Tibial nerve (tissue), 4 donors: ENCODE data around the gene KCNQ1. TPM values are rescaled to one million over a fixed set of nuclear protein-coding genes. Genes with fewer than 3 reads are reported as not detected.

ENCODE experiments used
- DNase-seq, 2 donors: peaks; one replicate each; pipeline ENCODE4 v3.0.0-alpha.2; 2019; ENCODE audit warnings: low spot score in 2 of 2
- H3K27ac ChIP-seq, 4 donors: fragments of 200-600 bp; sonication (generic) in 3 of 4; one replicate each; pipeline ENCODE4 v1.5.1; 2017 to 2019; ENCODE audit warnings: mild to moderate bottlenecking in 1 of 4
- H3K27me3 ChIP-seq, 2 donors: fragments of 200-600 bp; sonication (generic) in 1 of 2; one replicate each; pipeline versions ENCODE4 v1.5.1 to v1.6.0; 2017 to 2019
- H3K36me3 ChIP-seq, 3 donors: fragments of 200-600 bp; sonication (generic); one replicate each; pipeline ENCODE4 v1.5.1; 2018 to 2019
- H3K4me1 ChIP-seq, 4 donors: fragments of 200-600 bp; sonication (generic) in 3 of 4; one replicate each; pipeline ENCODE4 v1.5.1; 2017 to 2019
- H3K4me3 ChIP-seq, 4 donors: fragments of 200-600 bp; sonication (generic) in 3 of 4; one replicate each; pipeline ENCODE4 v1.5.1; 2017 to 2019; ENCODE audit warnings: mild to moderate bottlenecking in 1 of 4, moderate library complexity in 1 of 4
- H3K9me3 ChIP-seq, 4 donors: fragments of 200-600 bp; sonication (generic) in 3 of 4; one replicate each; pipeline ENCODE4 v1.5.1; 2017 to 2019
- EP300 ChIP-seq, 2 donors: sonication (generic); formaldehyde crosslinking; IDR thresholded peaks; one replicate each; pipeline ENCODE4 v1.6.1; 2017; ENCODE audit warnings: antibody characterized with exemption in 2 of 2, mild to moderate bottlenecking in 1 of 2
- POLR2A ChIP-seq, 2 donors: fragments of 450-650 bp; IDR thresholded peaks; one replicate each; pipeline ENCODE4 v1.6.1; 2017; ENCODE audit warnings: antibody characterized with exemption in 2 of 2, mild to moderate bottlenecking in 2 of 2, moderate library complexity in 2 of 2
- WGBS, 2 donors: methylation state at CpG; one replicate each; pipeline ENCODE4 v1.1.5; 2018; 5-methylcytosine and 5-hydroxymethylcytosine counted together
- total RNA-seq, 4 donors: library from RNA; depleted of rRNA; stranded (reverse); fragments of >200 nt; gene quantifications; one replicate each; pipeline ENCODE4 v1.1.0, GENCODE V29; 2016
- TF ChIP-seq, protein P1 (sequence below), 5 experiments: fragments of 200-600 bp in 3 of 5; fragments of 450-650 bp in 2 of 5; sonication (generic) in 3 of 5; IDR thresholded peaks; one replicate each; pipeline ENCODE4 v1.5.1; 2016 to 2019; ENCODE audit warnings: antibody characterized with exemption in 5 of 5, mild to moderate bottlenecking in 3 of 5, moderate library complexity in 2 of 5

KCNQ1 gene
- total RNA-seq, 4 donors from 2014 or later: 3.5 to 11.4 (median 7.5) TPM

DNA sequence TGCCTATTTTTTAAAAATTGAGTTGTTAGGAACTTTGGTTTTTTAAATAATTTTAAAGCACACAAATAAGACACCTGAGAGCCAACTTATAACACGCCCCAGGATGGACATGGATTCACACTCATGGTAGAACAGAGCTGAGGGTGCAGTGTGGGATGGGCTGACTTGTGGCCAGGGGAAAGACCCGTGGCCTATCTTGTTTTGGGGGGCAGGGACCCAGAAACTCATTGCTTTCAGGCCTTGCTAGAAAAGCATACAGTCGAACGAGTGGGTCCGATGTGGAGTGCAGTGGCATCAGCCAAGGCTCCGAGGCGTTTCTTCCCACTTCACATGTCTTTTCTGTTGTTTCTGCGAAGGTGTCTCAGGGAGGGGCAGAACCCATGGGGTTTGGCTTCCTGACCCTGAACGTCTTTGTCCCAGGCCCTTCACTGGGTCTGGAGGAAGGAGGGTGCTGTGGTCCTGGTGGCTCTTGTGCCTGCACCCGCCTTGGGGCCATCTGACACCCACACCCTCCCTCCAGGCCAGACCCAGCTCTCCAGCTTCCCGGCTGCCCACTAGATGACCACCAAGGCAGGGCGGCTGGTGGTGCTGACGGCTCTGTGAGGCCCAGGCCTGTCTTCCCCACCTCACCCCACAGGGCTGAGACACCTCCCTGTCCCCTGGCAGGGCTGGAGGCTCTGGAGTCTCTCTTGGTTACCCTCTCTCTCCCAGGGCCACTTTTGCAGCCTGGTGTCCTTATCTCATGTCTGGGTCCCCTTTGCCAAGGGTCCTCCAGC is 120.8 kb downstream of the KCNQ1 start:
- peaks cover 0 to 17% (median 7%) of the 10 kb centered on the region in 4 donors for H3K4me1 ChIP-seq
- DNase-seq: peak in 1 of 2 donors; percentile 8

GRCh38 chr11:2566223-2567025 is 121.6 kb downstream of the KCNQ1 start:
- 87 to 91% methylated on average over 8 to 16 of the region's 16 CpGs for WGBS, 2 donors
- no peaks in the 10 kb centered on the region for H3K36me3 ChIP-seq
- H3K27me3 ChIP-seq: no peaks in the 10 kb centered on the region
- H3K27ac ChIP-seq: no peak overlapping the region
- H3K9me3 ChIP-seq: no peaks in the 10 kb centered on the region
- peak in 1 of 2 donors; percentile 12 for DNase-seq
- no peak overlapping the region for H3K4me3 ChIP-seq
- TF ChIP-seq POLR2A (IDR thresholded peaks at IDR 0.05): no peak
- TF ChIP-seq, protein P1, sequence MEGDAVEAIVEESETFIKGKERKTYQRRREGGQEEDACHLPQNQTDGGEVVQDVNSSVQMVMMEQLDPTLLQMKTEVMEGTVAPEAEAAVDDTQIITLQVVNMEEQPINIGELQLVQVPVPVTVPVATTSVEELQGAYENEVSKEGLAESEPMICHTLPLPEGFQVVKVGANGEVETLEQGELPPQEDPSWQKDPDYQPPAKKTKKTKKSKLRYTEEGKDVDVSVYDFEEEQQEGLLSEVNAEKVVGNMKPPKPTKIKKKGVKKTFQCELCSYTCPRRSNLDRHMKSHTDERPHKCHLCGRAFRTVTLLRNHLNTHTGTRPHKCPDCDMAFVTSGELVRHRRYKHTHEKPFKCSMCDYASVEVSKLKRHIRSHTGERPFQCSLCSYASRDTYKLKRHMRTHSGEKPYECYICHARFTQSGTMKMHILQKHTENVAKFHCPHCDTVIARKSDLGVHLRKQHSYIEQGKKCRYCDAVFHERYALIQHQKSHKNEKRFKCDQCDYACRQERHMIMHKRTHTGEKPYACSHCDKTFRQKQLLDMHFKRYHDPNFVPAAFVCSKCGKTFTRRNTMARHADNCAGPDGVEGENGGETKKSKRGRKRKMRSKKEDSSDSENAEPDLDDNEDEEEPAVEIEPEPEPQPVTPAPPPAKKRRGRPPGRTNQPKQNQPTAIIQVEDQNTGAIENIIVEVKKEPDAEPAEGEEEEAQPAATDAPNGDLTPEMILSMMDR (IDR thresholded peaks at IDR 0.05): no peak
- TF ChIP-seq EP300 (IDR thresholded peaks at IDR 0.05): no peak
- peaks cover 0 to 16% (median 7%) of the 10 kb centered on the region in 4 donors for H3K4me1 ChIP-seq

More for the DNA sequence above, 120.8 kb downstream of the KCNQ1 start:
- WGBS, 2 donors: 91 to 92% methylated on average over 13 of the region's 13 CpGs
- H3K27me3 ChIP-seq: no peaks in the 10 kb centered on the region
- no peaks in the 10 kb centered on the region for H3K36me3 ChIP-seq
- TF ChIP-seq EP300 (IDR thresholded peaks at IDR 0.05) (no peak), POLR2A (IDR thresholded peaks at IDR 0.05) (no peak)
- TF ChIP-seq, protein P1 (IDR thresholded peaks at IDR 0.05): no peak
- no peaks in the 10 kb centered on the region for H3K9me3 ChIP-seq
- no peak overlapping the region for H3K27ac ChIP-seq
- H3K4me3 ChIP-seq: no peak overlapping the region

- Histone ChIP-seq H3K36me3 (no peaks in the 10 kb centered on the region), H3K4me1 (peaks cover 0 to 10% (median 4%) of the 10 kb centered on the region in 4 donors), H3K9me3 (no peaks in the 10 kb centered on the region), H3K4me3 (no peak overlapping the region), H3K27me3 (no peaks in the 10 kb centered on the region), H3K27ac (no peak overlapping the region)
- no peak for TF ChIP-seq EP300 (IDR thresholded peaks at IDR 0.05)
- TF ChIP-seq POLR2A (IDR thresholded peaks at IDR 0.05): no peak
- TF ChIP-seq, protein P1 (IDR thresholded peaks at IDR 0.05): no peak
- 82 to 91% methylated on average over 3 to 5 of the region's 5 CpGs for WGBS, 2 donors
- no peak for DNase-seq
Observed at GRCh38 chr11:2567026-2567671, 122.3 kb downstream of the KCNQ1 start.

DNA sequence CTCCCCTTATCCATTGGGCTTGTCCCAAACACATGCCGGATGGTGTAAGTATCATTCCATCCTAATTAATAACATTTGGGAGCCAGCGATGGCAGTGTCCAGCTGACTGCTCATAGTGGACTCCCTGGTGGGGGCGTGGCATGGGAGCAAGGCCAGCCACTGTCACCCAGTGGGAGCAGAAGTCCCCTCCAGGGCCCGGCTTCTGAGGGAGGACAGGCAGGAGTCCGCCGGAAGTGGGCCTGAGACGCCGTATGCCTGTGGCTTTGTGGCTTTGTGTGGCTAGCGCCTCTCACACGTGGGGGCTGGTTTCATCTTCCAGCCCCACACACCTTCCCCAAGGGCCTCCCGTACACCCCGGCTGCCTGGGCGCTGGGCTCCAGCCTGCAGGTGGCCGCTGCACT is 124.5 kb downstream of the KCNQ1 start:
- Histone ChIP-seq H3K27me3 (no peaks in the 10 kb centered on the region), H3K36me3 (no peaks in the 10 kb centered on the region), H3K4me1 (peaks cover 0 to 3% (median 0%) of the 10 kb centered on the region in 4 donors), H3K27ac (no peak overlapping the region), H3K4me3 (no peak overlapping the region), H3K9me3 (no peaks in the 10 kb centered on the region)
- 81 to 88% methylated on average over 14 of the region's 14 CpGs for WGBS, 2 donors
- TF ChIP-seq, protein P1 (IDR thresholded peaks at IDR 0.05): no peak
- no peak for TF ChIP-seq POLR2A (IDR thresholded peaks at IDR 0.05)
- no peak for TF ChIP-seq EP300 (IDR thresholded peaks at IDR 0.05)
- no peak for DNase-seq
